NCI-H187 (cell line): ENCODE data around the gene SNAP47.
"Not testable (repeated sequence)": the region's sequence is repeated elsewhere in the genome, so short reads cannot be mapped to it uniquely, and the experiment has no call there.

Experiments used
- DNase-seq, 2 experiments: peaks; one replicate each; lab custom pipeline; 2025; lab: John Stamatoyannopoulos, UW

Gene SNAP47

GRCh38 chr1:227734856-227735538 lies at the start of gene SNAP47, which contains the start of gene JMJD4:
TSS of gene SNAP47 (plus strand) at chr1:227735435. CDS start at chr1:227747737, 12,302 bp downstream.
TSS of gene JMJD4 (minus strand) at chr1:227735302. CDS start at chr1:227735273, 29 bp downstream.
- peak; percentile 65 to 68 for DNase-seq

GRCh38 chr1:227685807-227686206 lies 49.4 kb upstream of the SNAP47 start:
- DNase-seq, result no peak

- no peak for DNase-seq
Measured at GRCh38 chr1:227697321-227697864, 37.8 kb upstream of the SNAP47 start.

- DNase-seq, result not testable (repeated sequence)
Measured at GRCh38 chr1:227701631-227702030, 33.6 kb upstream of the SNAP47 start.

GRCh38 chr1:227707846-227708245 lies 27.4 kb upstream of the SNAP47 start:
- no peak for DNase-seq

- no peak for DNase-seq
Measured at GRCh38 chr1:227709451-227709850, 25.8 kb upstream of the SNAP47 start.

GRCh38 chr1:227710474-227710873 lies 24.8 kb upstream of the SNAP47 start:
- DNase-seq, result not testable (repeated sequence)

GRCh38 chr1:227712648-227713047 lies 22.6 kb upstream of the SNAP47 start:
- DNase-seq, result no peak

GRCh38 chr1:227718932-227719331 lies 16.3 kb upstream of the SNAP47 start:
- no peak for DNase-seq

- DNase-seq, result no peak
Measured at GRCh38 chr1:227723474-227723873, 11.8 kb upstream of the SNAP47 start.

GRCh38 chr1:227725046-227725445 lies 10.2 kb upstream of the SNAP47 start:
- no peak for DNase-seq

GRCh38 chr1:227726318-227726717 lies 8.9 kb upstream of the SNAP47 start:
- no peak for DNase-seq

GRCh38 chr1:227726924-227727599 lies 8.2 kb upstream of the SNAP47 start:
- DNase-seq, result no peak

GRCh38 chr1:227728059-227728891 lies 7.0 kb upstream of the SNAP47 start:
- peak; percentile 5 to 37 for DNase-seq

- DNase-seq, result no peak
Measured at GRCh38 chr1:227728892-227729143, 6.4 kb upstream of the SNAP47 start.

GRCh38 chr1:227729144-227729880 lies 5.9 kb upstream of the SNAP47 start:
- no peak for DNase-seq

GRCh38 chr1:227729881-227730629 lies 5.2 kb upstream of the SNAP47 start:
- DNase-seq, result no peak

- no peak for DNase-seq
Measured at GRCh38 chr1:227730630-227731151, 4.5 kb upstream of the SNAP47 start.

- no peak for DNase-seq
Measured at GRCh38 chr1:227731241-227731677, 4.0 kb upstream of the SNAP47 start.

- no peak for DNase-seq
Measured at GRCh38 chr1:227731696-227732585, 3.3 kb upstream of the SNAP47 start.
